ENCODE measurements around the gene SNAPC2.

DNA sequence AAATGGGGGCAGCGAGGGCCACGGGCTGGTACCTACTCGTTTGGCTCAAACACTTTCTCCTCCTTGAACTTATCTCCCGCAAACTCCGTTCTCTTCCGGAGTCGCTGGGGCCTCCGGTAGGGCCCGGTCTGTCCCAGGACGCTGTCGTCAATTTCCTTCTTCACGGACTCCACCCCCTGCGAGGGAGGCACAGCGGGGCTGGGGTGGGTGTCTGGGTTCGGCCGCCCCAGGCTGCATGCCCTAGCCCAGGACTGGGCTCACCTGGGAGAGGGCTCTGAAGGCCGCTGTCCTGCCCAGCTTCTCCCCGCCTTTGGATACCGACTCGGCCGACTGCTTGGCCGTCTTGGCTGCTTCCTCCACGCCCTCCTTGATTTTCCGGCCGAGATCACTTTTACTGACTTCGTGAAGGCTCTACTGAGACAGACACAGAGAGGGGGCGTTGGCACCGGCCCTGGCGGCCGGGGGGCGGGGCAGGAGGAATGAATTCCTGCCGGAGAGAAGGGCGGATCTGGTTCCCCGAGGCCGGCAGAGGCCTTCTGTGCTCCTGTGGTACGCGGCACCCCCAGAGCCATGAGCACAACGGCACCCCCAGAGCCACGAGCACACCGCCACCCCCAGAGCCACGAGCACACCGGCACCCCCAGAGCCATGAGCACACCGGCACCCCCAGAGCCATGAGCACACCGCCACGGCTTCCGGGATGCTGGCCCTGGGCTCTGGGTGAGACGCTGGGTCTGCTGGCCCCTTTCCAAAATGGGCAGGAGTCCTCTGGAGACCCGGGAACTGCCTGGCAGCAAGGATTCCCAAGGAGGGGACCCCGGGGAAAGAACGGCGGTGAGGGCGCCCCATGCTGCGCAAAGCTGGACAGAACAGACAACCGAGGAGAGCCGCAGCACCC, 13.9 kb downstream of the SNAPC2 start:
- no peak for TF ChIP-seq CTCF (IDR thresholded peaks at IDR 0.05; ENCODE audit: low read length)
- TF ChIP-seq EZH2 (optimal IDR thresholded peaks at IDR 0.05; ENCODE audit: low read depth, low read length) = no peak
